Hematopoietic multipotent progenitor cell treated with erythropoietin and hydrocortisone succinate and interleukin-3 and kit ligand, for 6 days (in vitro differentiated cells): Measurements from ENCODE around the gene EXTL2.
"Not testable (repeated sequence)": the region's sequence is repeated elsewhere in the genome, so short reads cannot be mapped to it uniquely, and the experiment has no call there.

Experiments
- DNase-seq: peaks from one replicate; pipeline ENCODE4 v3.0.0-alpha.2; 2015

Gene EXTL2

DNA sequence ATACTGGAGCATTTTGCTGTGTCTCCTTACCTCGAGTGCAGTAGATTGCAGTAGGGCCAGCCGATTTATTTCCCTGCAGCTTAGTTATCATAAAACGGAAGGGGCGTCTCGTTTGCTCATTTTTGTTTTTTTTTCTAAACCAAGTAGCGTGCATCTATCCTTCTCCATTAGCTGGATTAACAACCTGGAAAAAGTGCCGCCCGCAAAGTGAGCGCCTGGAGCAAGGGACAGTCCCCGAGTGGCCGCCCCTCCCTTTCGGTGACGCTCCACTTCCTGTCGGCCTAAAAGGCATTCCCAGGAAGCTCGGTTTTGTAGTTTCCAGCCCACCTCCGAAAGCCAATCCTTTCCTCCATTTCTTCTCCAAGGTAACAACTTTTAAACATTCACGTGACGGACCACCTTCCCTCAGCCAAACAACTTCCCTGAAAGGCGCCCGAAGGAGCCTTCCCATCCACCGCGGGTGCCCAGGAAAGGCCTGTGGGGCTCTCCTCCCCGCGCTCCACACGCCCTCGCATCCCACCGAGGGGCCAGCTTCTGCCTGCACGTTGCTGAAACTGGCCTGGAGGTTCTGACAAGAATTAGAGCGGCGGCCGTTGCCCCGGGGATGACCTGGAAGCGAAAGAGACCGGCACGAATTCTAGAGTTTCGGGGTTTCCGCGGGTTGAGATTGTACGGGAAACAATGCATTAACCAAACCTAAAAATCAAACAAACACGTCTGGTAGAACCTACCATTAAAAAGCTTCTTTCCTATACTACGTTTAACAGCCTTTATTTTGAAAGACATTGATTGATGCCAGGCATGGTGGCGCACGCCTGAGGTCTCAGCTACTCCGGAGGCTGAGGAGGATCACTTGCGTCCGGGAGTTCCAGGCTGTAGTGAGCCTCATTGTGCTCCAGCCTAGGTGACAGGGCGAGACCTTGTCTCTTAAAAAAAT is at the start of gene EXTL2:
EXTL2 (minus strand) TSS at position 240 of the 937 bp plus-strand sequence. CDS start 6,085 bp downstream, outside the sequence.
- peak; percentile 83 for DNase-seq

DNA sequence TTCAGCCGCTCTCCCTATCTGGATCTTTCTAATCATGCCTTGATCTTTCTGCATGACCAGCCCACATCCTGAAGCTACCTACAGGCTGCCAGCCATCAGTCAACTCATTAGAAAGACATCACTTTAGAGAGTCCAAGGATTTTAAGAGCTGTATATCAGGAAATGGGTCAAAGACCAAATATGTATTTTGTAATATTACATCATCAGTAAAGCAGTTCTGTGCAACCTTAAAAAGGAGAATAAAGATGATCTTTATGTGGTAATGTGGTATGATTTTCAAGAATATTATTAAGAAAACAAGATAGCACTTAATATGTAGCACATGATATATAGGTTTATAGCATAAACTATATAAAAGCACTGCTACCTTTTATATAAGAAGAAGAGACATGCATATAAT is 48.9 kb upstream of the EXTL2 start:
- no peak for DNase-seq

DNA sequence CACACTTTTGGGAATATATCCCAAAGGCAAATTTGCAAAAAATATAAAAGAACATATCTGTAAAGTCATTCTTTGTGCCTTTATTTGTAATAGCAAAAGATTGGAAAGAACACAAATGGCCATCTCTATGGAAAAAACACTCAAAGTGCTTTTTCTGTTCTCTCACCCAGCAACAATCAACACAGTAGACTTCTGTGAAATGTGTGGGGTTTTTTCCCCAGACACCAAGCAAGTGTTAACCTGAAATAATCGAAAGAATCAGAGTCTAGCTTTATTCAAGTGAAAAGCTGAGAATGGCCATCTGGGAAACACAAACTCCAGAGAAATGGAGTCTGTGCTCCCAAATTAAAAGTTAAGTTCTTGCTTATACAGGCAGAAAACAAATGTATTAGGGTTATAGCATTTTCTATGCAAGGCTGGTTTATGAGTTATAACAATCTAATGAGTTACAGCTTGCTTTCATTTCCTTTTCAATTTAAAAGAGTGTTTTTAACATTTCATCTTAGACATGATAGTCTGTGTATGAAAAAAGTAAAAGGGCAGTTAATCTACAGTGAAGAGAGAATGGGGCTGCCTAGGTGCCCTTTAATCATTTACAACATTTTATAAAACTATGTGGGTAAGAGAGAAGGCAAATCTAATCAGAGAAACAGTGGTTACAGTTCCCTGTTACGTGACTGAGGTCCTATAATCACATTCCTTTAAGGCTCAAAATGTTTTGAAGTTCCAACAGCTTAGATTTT is 47.8 kb upstream of the EXTL2 start:
- no peak for DNase-seq

DNA sequence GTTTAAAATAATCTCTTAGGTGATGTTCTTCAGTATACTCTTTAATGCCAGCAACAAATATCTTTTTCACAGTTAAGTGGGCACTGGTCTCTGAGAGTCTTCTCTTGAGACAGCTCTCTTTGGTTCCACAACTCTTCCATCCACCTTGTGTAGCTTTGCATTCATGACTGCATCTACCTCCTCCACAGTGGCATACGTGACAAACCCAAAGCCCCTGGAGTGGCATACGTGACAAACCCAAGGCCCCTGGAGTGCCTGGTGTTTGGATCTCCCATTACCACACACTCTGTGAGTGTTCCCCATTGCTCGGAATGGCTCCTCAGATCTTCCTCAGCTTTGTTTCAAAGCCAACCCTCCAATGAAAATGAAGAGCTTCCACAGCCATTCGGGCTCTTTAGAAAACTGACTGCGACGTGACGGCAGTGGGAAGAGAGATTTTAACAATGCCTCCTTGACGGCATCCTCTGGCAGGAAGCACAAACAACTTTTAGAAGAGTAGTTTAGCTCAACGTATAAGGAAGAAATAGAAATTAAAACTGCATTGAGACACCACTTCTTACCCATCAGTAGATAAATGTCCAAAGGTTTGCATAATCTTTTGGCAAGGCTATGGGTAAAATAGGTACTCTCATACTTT is 47.1 kb upstream of the EXTL2 start:
- DNase-seq, result no peak

- no peak for DNase-seq
These were observed 46.5 kb upstream of the EXTL2 start for GRCh38 chr1:100941098-100941527.

- DNase-seq, result no peak
These were observed 41.7 kb upstream of the EXTL2 start for GRCh38 chr1:100936194-100936967.

DNA sequence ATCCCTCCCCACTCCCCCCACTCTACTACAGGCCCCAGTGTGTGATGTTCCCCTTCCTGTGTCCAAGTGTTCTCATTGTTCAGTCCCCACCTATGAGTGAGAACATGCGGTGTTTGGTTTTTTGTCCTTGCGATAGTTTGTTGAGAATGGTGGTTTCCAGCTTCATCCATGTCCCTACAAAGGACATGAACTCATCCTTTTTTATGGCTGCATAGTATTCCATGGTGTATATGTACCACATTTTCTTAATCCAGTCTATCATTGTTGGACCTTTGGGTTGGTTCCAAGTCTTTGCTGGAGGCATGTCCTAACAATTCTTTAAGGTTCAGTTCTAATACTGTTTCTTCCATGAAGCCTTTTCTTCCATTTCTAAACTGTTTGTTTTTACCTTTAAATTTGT is 38.9 kb upstream of the EXTL2 start:
- not testable (repeated sequence) for DNase-seq

- DNase-seq, result no peak
These were observed 37.1 kb upstream of the EXTL2 start for GRCh38 chr1:100931716-100932115.

DNA sequence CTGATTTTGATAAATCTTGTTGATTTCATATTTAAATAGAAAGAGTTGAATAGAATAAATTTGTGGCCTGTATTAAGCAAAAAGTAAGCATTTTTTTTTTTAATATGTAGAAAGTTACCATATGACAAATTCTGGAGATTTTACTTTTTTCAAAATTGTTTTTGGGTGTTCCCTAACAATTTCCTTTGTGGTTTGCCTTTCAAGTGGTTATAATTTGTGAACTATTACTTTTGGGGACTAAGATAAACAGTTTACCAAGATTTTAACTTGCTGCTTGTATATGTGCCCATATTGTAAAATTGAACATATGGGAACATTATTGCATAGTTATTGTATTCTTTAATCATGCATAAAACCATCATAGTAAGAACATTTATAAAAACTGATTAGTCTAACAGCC is 35.9 kb upstream of the EXTL2 start:
- no peak for DNase-seq

- peak; percentile 54 for DNase-seq
These were observed 33.5 kb upstream of the EXTL2 start for GRCh38 chr1:100928128-100928527.

- peak; percentile 15 for DNase-seq
These were observed 32.6 kb upstream of the EXTL2 start for GRCh38 chr1:100927276-100927675.

DNA sequence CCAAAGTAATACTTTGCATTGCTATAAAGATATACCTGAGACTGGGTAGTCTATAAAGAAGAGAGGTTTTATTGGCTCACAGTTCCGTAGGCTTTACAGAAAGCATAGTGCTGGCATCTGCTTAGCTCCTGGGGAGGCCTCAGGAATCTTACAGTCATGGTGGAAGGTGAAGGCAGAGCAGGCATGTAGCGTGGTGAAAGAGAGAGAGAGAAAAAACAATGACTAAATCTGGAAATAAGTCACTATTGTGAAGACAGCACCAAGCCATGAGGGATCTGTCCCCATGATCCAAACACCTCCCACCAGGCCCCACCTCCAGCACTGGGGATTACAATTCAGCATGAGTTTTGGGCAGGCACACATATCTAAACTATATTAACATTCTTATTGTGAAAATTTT is 31.6 kb upstream of the EXTL2 start:
- DNase-seq, result no peak

- no peak for DNase-seq
These were observed 30.3 kb upstream of the EXTL2 start for GRCh38 chr1:100924991-100925390.

GRCh38 chr1:100924212-100924611 is 29.6 kb upstream of the EXTL2 start:
- no peak for DNase-seq

- peak; percentile 86 for DNase-seq
These were observed 26.6 kb upstream of the EXTL2 start for GRCh38 chr1:100921110-100921706.

DNA sequence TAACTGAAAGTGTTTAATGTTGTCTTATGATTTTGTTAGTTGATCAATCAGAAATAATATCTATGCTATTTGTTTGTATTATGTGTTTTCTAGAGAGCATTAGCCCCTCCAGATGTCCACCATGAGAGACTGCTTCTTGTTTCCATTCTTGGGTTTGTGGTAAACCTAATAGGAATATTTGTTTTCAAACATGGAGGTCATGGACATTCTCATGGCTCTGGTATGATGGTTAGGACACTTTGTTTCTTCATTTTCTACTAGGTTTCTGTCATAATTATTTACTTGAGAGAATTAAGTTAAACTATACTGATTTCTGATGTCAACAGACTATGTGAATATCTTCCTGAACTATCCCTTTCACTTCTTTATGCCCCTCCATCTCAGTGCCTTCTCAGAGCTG is 17.4 kb upstream of the EXTL2 start:
- DNase-seq, result no peak

DNA sequence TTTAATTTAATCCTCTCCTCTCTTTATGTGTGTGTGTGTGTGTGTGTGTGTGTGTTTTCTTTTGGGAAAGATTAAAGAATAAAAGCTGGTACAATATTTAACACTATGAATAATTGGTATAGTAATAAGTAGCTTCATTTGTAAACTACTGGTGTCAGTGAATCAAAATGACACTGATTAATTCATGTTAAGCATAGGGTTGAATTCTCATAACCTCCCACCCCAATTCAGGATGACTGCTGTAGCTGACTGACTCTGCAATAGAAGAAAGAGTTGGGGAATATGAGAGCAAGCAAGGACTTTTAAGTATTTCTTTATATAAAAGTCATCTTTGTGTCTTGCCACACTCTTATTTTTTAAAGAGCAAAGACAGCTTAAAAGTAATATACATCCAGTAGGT is 14.4 kb upstream of the EXTL2 start:
- no peak for DNase-seq

DNA sequence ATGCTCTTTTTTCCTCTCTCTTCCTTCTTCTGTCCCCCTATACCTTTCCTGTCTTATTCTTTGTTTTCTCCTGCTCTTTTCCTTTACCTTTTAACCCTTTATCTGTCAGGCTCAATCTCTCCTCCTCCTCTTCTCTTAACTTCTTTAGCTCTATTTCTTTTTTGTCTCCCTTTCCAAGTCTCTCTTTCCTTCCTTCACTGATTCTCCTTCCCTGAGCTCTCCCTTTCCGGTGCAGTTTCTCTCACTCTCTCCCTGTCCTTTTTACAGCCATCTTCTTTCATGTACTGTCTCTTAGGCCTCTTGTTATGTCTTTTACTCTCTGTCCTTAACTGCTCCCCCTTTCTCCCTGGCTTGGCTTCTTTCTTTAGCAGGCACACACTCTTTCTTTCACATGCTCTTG is 13.2 kb upstream of the EXTL2 start:
- no peak for DNase-seq

- no peak for DNase-seq
These were observed 10.5 kb upstream of the EXTL2 start for GRCh38 chr1:100905181-100905580.

GRCh38 chr1:100904528-100904927 is 9.9 kb upstream of the EXTL2 start:
- no peak for DNase-seq

GRCh38 chr1:100903777-100904176 is 9.1 kb upstream of the EXTL2 start:
- DNase-seq, result no peak

DNA sequence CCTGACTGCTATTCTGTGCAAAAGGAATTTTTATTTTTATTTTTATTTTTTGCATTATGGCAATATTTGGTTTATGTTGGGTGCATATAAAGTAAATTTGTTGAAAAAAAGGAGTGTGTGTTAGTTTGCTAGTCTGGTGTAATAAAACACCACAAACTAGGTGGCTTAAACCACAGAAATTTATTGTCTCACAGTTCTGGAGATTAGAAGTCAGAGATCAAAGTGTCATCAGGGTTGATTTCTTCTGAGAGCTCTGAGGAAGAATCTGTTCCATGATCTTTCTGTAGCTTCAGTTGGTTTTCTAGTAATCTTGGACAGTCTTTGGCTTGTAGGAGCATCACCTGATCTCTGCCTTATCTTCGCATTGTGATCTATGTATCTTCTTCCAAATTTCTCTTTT is 7.7 kb upstream of the EXTL2 start:
- DNase-seq, result no peak
